HL-60/S4 treated with phorbol 12-myristate 13-acetate at 8.2 ng/mL for 4 days and 3 days (cell line): ENCODE data around the gene HELLS.
"Not testable (repeated sequence)": the region's sequence is repeated elsewhere in the genome, so short reads cannot be mapped to it uniquely, and the experiment has no call there.

Experiments used
- in situ Hi-C: fragments of 300-500 bp; cut with MboI; formaldehyde crosslinking; loops from 2 replicates; pipeline ENCODE4 v1.15.0; 2022; ENCODE audit warnings: low sequenced_read_pairs

HELLS gene

DNA sequence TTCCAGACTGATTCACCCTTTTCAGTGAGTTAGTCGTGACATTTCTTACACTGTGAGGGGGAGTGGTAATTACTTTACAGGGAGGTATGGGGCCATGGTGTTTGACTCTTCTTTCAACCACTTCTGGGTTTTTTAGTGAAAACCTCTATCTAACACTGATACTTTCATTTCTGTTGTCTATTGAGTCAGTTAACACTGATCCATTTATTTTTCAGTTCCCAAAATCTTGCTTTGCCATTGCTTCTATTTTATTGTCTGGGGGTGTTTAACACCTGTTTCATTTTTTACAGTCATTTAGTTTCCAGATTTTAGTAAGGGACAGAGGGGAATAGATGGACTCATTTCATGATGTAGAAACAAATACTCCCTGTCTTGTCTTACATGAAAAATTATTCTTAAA is 61.5 kb downstream of the HELLS start:
- in situ Hi-C loops = no loop called here

GRCh38 chr10:94608559-94608958 is 63.0 kb downstream of the HELLS start:
- in situ Hi-C loops = no loop called here

GRCh38 chr10:94614558-94614957 is 69.0 kb downstream of the HELLS start:
- in situ Hi-C loops = no loop called here

DNA sequence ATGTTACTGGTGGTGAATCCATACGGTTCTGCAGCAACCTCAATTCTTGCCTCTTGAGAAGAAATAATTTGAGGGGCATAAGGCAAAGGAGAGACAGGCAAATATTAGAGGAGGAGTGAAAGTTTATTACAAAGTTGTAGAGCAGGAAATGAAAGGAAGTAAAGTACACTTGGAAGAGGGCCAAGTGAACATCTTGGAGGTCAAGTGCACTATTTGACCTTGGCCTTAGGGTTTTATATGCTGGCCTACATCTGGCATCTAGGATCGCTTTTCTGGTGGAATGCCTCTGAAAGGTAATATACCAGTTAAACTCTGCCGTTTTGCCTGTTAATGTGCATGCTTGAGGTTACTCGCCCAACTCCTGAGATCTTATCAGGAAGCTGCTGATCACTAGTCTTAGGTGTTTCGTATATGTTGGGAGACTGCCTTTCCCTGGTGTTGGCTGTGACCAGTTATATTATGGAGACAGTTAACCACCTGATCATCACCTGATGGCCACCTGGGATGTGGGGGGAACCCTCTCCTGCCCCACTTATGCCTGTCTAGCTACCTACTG is 71.9 kb downstream of the HELLS start:
- in situ Hi-C loops = no loop called here

DNA sequence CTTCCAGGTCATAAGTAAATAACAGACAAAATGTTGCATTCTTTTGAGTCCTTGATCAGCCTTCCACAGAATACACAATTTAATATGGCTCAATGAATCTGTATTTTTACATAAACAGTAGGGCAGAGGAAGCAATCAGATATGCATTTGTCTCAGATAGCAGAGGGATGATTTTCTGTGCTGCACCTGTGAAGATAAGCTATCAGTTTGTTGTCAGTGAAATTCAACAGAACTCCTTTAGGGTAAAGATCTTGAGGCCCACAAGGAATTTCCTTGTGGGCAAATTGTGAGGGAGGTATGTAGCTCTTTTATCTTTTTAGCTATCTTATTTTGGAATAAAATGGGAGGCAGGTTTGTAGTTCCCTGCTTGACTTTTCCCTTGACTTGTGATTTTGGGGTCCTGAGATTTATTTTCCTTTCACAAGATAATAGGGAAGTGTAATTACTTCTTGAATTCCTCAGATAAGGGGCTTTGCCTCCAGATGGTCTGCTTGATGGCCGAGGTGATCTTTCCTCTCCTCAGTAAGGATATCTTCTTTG is 77.1 kb downstream of the HELLS start:
- in situ Hi-C loops = no loop called here

DNA sequence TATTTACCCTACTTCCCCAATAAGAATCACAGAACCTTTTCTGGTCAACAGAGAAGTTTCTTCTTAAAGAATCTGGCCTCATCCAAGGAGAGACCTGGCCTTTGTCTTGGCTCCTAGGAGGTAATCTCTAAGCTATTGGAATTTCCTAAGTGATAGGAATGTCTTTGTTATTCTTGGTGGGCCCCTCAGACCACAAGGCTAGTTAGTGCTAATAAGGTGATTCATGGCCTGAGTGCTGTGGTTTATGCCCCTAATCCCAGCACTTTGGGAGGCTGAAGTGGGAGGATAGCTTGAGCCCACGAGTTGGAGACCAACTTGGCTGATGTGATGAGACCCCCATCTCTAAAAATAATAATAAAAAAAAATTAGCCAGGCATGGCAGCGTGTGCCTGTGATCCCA is 78.0 kb downstream of the HELLS start:
- in situ Hi-C loops = no loop called here

DNA sequence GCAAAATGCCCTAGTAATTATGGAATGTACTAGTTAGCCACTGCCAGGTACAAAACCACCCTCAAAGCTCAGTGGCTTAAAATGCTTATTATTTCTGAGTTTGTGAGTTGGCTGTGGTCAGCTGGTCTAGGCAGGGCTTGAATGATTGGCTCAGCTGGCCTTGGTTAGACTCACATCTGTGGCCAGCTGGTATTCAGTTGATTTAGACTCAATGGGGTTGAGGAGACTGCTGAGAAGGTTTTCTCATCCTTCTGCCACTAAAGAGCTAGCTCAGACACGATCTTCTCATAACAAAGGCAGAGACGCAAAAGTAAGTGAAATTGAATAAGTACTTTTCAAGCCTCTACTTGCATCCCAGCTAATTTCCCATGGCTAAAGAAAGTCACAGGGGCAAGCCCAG is 80.9 kb downstream of the HELLS start:
- in situ Hi-C loops = no loop called here

GRCh38 chr10:94627511-94627910 is 81.9 kb downstream of the HELLS start:
- in situ Hi-C loops = no loop called here

DNA sequence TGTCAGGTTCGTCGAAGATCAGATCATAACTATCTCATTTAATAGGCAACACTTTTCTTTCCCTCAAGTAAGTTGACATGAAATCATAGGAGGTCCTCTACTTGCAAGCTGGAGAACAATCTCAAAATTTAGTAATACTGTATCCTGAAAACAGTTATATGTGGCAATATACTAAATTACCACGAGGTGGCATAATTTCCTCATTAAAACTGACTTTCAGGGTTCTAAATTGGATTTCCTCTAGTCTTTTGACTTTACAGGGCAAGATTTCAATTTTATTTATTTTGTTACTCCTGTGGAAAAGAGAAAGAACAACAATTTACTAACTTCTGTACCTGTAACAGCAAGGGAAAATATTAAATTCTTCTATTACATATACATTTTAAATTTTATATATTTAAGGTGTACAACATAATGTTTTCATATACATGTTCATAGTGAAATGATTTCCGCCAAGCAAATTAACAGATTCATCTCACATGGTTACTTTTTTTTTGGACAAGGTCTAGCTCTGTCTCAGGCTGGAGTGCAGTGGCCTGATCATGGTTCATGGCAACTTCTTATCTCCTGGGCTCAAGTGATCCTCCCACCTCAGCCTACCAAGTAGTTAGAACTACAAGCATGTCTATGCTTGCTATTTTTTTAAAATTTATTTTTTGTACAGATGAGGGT is 84.6 kb downstream of the HELLS start:
- in situ Hi-C loops = no loop called here

GRCh38 chr10:94631077-94631875 is 85.7 kb downstream of the HELLS start:
- in situ Hi-C loops = no loop called here

- in situ Hi-C loops = no loop called here
Measured at GRCh38 chr10:94632954-94633353, 87.4 kb downstream of the HELLS start.

GRCh38 chr10:94638097-94638496 is 92.5 kb downstream of the HELLS start:
- in situ Hi-C loops = not testable (repeated sequence)

DNA sequence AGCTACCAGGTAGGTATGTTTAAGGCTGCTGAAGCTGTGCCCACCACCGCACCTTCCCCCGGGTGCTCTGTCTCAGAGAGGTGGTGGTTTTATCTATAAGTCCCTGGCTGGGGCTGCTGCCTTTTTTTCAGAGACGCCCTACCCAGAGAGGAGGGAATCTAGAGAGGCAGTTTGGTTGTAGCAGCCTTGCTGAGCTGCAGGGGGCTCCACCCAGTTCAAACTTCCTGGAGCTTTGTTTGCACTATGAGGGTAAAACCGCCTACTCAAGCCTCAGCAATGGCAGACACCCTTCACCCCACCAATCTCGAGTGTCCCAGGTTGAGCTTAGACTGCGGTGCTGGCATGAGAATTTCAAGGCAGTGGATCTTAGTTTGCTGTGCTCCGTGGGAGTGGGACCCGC is 94.3 kb downstream of the HELLS start:
- in situ Hi-C loops = no loop called here

DNA sequence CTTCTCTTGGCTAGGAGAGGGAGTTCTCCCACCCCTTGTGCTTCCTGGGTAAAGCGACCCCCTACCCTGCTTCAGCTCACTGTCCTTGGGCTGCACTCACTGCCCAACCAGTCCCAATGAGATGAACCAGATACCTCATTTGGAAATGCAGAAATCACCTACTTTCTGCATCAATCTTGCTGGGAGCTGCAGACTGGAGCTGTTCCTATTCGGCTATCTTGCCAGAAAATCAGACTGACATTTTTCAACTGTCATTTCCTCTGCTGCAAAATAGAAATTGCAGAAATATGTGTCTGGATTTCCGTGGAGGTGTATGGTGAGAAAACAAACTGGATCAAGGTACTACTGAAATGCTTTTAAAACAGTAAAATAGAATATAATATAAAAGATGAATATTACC is 95.0 kb downstream of the HELLS start:
- in situ Hi-C loops = no loop called here

- in situ Hi-C loops = no loop called here
Measured at GRCh38 chr10:94641480-94641879, 95.9 kb downstream of the HELLS start.

- in situ Hi-C loops = no loop called here
Measured at GRCh38 chr10:94644352-94644751, 98.8 kb downstream of the HELLS start.

- in situ Hi-C loops = no loop called here
Measured at GRCh38 chr10:94645285-94645684, 99.7 kb downstream of the HELLS start.
